HCT116 (cell line): Measurements from ENCODE around the gene ADORA3. TPM values are rescaled to one million over a fixed set of nuclear protein-coding genes. Genes with fewer than 3 reads are reported as not detected.

Experiments used
- ATAC-seq: fragments of 200-7000 bp; cut with Tn5 transposase; 2 replicates; pipeline ENCODE4 v1.9.1; 2020; ENCODE audit warnings: mild to moderate bottlenecking, moderate library complexity
- BruUV-seq: library from RNA; stranded (reverse); fragments of 400-500 nt; replicated peaks from 2 replicates; lab custom pipeline; 2021; lab: Mats Ljungman, UMichigan
- CTCF ChIA-PET: fragments of 300-600 bp; sonication (Branson Sonifier 250); formaldehyde crosslinking; loops from one replicate; lab custom pipeline; 2021; ENCODE audit warnings: antibody characterized with exemption; lab: Charles Lee
- POLR2A ChIA-PET: fragments of 300-600, 350-600 bp; sonication (Branson Sonifier 250); formaldehyde crosslinking; loops from one replicate; lab custom pipeline; 2021; ENCODE audit warnings: antibody characterized with exemption; lab: Charles Lee
- RAD21 ChIA-PET, 2 experiments: fragments of 300-600 bp; sonication (Branson Sonifier 250); formaldehyde crosslinking; loops; one replicate each; lab custom pipeline; 2023; ENCODE audit warnings: low total read pairs in 2 of 2; ENCODE audit not compliant: uncharacterized antibody in 2 of 2, unreplicated experiment in 2 of 2, low non-redundant PET in 1 of 2; lab: Charles Lee
- DNase-seq: peaks from one replicate; pipeline ENCODE4 v3.0.0-alpha.2; 2010; ENCODE audit warnings: low read depth, low spot score
- H2AFZ ChIP-seq: fragments of 200-600 bp; shearing (Covaris generic), sonication (generic); 2 replicates; pipeline ENCODE4 v1.6.1; 2017; ENCODE audit warnings: low read depth, mixed run types, mixed read lengths, antibody characterized with exemption, low read length; ENCODE audit not compliant: poor library complexity, severe bottlenecking
- H3K27ac ChIP-seq: 2 replicates; pipeline ENCODE4 v1.5.1; 2012; ENCODE audit warnings: low read depth, low read length
- H3K27me3 ChIP-seq: fragments of 200-600 bp; sonication (generic); 2 replicates; pipeline ENCODE4 v1.6.1; 2016; ENCODE audit warnings: mixed run types, low read length, mixed read lengths; ENCODE audit not compliant: insufficient read depth
- H3K36me3 ChIP-seq, 2 experiments: fragments of 200-500 bp in 1 of 2; fragments of 200-600 bp in 1 of 2; sonication (Bioruptor generic) in 1 of 2; sonication (generic) in 1 of 2; 2 replicates each; pipeline versions ENCODE4 v1.5.1 to v1.6.1; 2014 to 2016; ENCODE audit warnings: low read length in 2 of 2, inconsistent platforms in 1 of 2, mixed read lengths in 1 of 2, mixed run types in 1 of 2; ENCODE audit not compliant: insufficient read depth in 2 of 2, control insufficient read depth in 1 of 2
- H3K4me1 ChIP-seq, 2 experiments: fragments of 200-600 bp in 1 of 2; sonication (generic) in 1 of 2; 2 replicates each; pipeline versions ENCODE4 v1.5.1 to v1.6.1; 2012 to 2017; ENCODE audit warnings: low read length in 2 of 2, inconsistent platforms in 1 of 2, mild to moderate bottlenecking in 1 of 2, mixed read lengths in 1 of 2, mixed run types in 1 of 2, moderate library complexity in 1 of 2; ENCODE audit not compliant: insufficient read depth in 2 of 2, control insufficient read depth in 1 of 2
- H3K4me2 ChIP-seq: fragments of 200-600 bp; sonication (generic); 2 replicates; pipeline ENCODE4 v1.6.1; 2017; ENCODE audit warnings: mixed run types, low read length, mixed read lengths
- H3K4me3 ChIP-seq, 2 experiments: fragments of 200-600 bp in 1 of 2; sonication (generic) in 1 of 2; replicated peaks in 1 of 2; 2 replicates each; pipeline ENCODE4 v1.5.1; 2011 to 2016; ENCODE audit warnings: low read length in 2 of 2, control low read depth in 1 of 2, low read depth in 1 of 2, mild to moderate bottlenecking in 1 of 2, mixed read lengths in 1 of 2, mixed run types in 1 of 2
- H3K79me2 ChIP-seq: fragments of 200-600 bp; sonication (generic); 2 replicates; pipeline ENCODE4 v1.6.1; 2017; ENCODE audit warnings: mild to moderate bottlenecking, mixed run types, low read length, moderate library complexity, mixed read lengths; ENCODE audit not compliant: insufficient read depth
- H3K9ac ChIP-seq: fragments of 200-600 bp; sonication (generic); 2 replicates; pipeline ENCODE4 v1.6.1; 2016; ENCODE audit warnings: low read length, mixed read lengths
- H3K9me2 ChIP-seq: fragments of 200-600 bp; sonication (generic), shearing (Covaris generic); 2 replicates; pipeline ENCODE4 v1.6.1; 2017; ENCODE audit warnings: mixed run types, mild to moderate bottlenecking, moderate library complexity; ENCODE audit not compliant: insufficient read depth
- H3K9me3 ChIP-seq, 2 experiments: fragments of 200-500 bp in 1 of 2; fragments of 200-600 bp in 1 of 2; sonication (Bioruptor generic) in 1 of 2; sonication (generic) in 1 of 2; 2 replicates each; pipeline ENCODE4 v1.6.1; 2014 to 2017; ENCODE audit warnings: low read length in 2 of 2, mixed read lengths in 2 of 2, inconsistent platforms in 1 of 2, low read depth in 1 of 2, mild to moderate bottlenecking in 1 of 2, mixed run types in 1 of 2, moderate library complexity in 1 of 2; ENCODE audit not compliant: control insufficient read depth in 1 of 2, insufficient read depth in 1 of 2
- H4K20me1 ChIP-seq: fragments of 200-600 bp; sonication (generic), shearing (Covaris generic); 2 replicates; pipeline ENCODE4 v1.6.1; 2017; ENCODE audit warnings: mixed run types, mild to moderate bottlenecking, moderate library complexity; ENCODE audit not compliant: insufficient read depth
- CBX3 ChIP-seq: IDR thresholded peaks from 2 replicates; pipeline ENCODE4 v1.6.1; 2012; ENCODE audit warnings: low read depth
- EGR1 ChIP-seq: IDR thresholded peaks from 2 replicates; pipeline ENCODE4 v1.6.1; 2012; ENCODE audit warnings: low read depth
- FOSL1 ChIP-seq: IDR thresholded peaks from 2 replicates; pipeline ENCODE4 v1.6.1; 2012; ENCODE audit warnings: low read depth
- POLR2A ChIP-seq: IDR thresholded peaks from 2 replicates; pipeline ENCODE4 v1.7.0; 2011; ENCODE audit warnings: borderline replicate concordance; ENCODE audit not compliant: insufficient read depth, insufficient read length; ENCODE audit errors: extremely low read depth
- REST ChIP-seq: IDR thresholded peaks from 2 replicates; pipeline ENCODE4 v1.6.1; 2012; ENCODE audit warnings: low read depth
- ZBTB33 ChIP-seq: IDR thresholded peaks from 2 replicates; pipeline ENCODE4 v1.6.1; 2011; ENCODE audit warnings: mild to moderate bottlenecking, low read length, moderate library complexity; ENCODE audit not compliant: insufficient replicate concordance; ENCODE audit errors: extremely low read depth
- ZFX ChIP-seq: fragments of 450-650 bp; IDR thresholded peaks from 2 replicates; pipeline ENCODE4 v1.6.1; 2017
- intact Hi-C: fragments of 100-400 bp; cut with micrococcal nuclease; formaldehyde crosslinking; loops from 2 replicates; pipeline ENCODE4 v1.10.0; 2022
- total RNA-seq: library from RNA; stranded (reverse); gene quantifications from one replicate; pipeline ENCODE4 v1.2.1, GENCODE V29; 2021; ENCODE audit not compliant: unreplicated experiment

ADORA3 gene
- total RNA-seq, 1 experiment from 2014 or later = not detected

GRCh38 chr1:111474106-111474505, 29.3 kb downstream of the ADORA3 start (continued):
- TF ChIP-seq ZBTB33 (no peak), POLR2A (no peak), FOSL1 (no peak)

DNA sequence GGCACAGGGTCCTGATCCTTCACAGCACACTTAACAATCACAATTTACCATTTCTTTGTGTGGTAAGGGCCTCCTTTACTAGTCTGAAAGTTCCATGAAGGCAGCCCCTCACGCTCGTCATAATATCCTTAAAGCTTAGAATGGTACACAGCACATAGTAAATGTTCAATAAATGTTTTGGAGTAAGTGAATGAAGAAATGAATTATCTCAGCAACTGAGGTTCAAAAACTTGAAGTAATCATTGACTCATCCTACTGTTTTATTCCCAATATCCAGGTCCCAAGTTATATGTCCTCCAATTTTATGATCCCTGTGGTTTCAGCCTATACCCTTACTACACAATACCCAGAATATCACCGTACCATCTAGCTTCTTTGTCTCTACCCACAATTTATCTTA, 31.9 kb downstream of the ADORA3 start:
- Histone ChIP-seq H4K20me1 (no peaks in the 10 kb centered on the region), H2AFZ (no peak overlapping the region), H3K9ac (no peak overlapping the region), H3K4me3 (no peak overlapping the region), H3K4me2 (no peak overlapping the region), H3K79me2 (no peaks in the 10 kb centered on the region), H3K9me2 (no peaks in the 10 kb centered on the region), H3K27ac (no peak overlapping the region), H3K9me3 (no peaks in the 10 kb centered on the region), H3K36me3 (no peaks in the 10 kb centered on the region), H3K27me3 (no peaks in the 10 kb centered on the region), H3K4me1 (no peaks in the 10 kb centered on the region)
- intact Hi-C loops = no loop called here
- ChIA-PET CTCF (no interaction called here), RAD21 (no interaction called here), POLR2A (no interaction called here)
- TF ChIP-seq CBX3 (no peak), EGR1 (no peak), REST (no peak), ZFX (no peak)
- no peak for ATAC-seq
- DNase-seq = no peak
- no TSS peak for BruUV-seq
